Spleen (tissue), 11 donors: ENCODE results near the gene CGNL1. TPM values are rescaled to one million over a fixed set of nuclear protein-coding genes. Genes with fewer than 3 reads are reported as not detected.

Experiments used
- DNase-seq: peaks from one replicate; pipeline ENCODE4 v3.0.0-alpha.2; 2020
- H3K27ac ChIP-seq, 8 donors: fragments of 200-600 bp; sonication (generic) in 7 of 8; 1 replicate in 4 of 8; 2 replicates in 4 of 8; pipeline versions ENCODE4 v1.5.0 to v1.8.0; 2016 to 2021; ENCODE audit warnings: inconsistent platforms in 4 of 8, mild to moderate bottlenecking in 4 of 8, moderate library complexity in 1 of 8
- H3K27me3 ChIP-seq, 7 donors: fragments of 200-600 bp; sonication (generic) in 6 of 7; replicated peaks in 1 of 7; 1 replicate in 4 of 7; 2 replicates in 3 of 7; pipeline versions ENCODE4 v1.5.0 to v1.8.0; 2016 to 2021; ENCODE audit warnings: inconsistent platforms in 3 of 7, mild to moderate bottlenecking in 1 of 7
- H3K36me3 ChIP-seq, 6 donors: fragments of 200-600 bp; sonication (generic) in 5 of 6; 1 replicate in 4 of 6; 2 replicates in 2 of 6; pipeline versions ENCODE4 v1.5.0 to v1.8.0; 2016 to 2021; ENCODE audit warnings: inconsistent platforms in 2 of 6
- H3K4me1 ChIP-seq, 6 donors: fragments of 200-600 bp; sonication (generic) in 5 of 6; 1 replicate in 3 of 6; 2 replicates in 3 of 6; pipeline versions ENCODE4 v1.5.0 to v1.8.0; 2016 to 2021; ENCODE audit warnings: inconsistent platforms in 3 of 6
- H3K4me3 ChIP-seq, 8 donors: fragments of 200-600 bp; sonication (generic) in 7 of 8; 1 replicate in 4 of 8; 2 replicates in 4 of 8; pipeline versions ENCODE4 v1.5.0 to v1.8.0; 2016 to 2021; ENCODE audit warnings: inconsistent platforms in 4 of 8, mild to moderate bottlenecking in 4 of 8, moderate library complexity in 2 of 8
- H3K9me3 ChIP-seq, 8 donors: fragments of 200-600 bp; sonication (generic) in 7 of 8; 1 replicate in 4 of 8; 2 replicates in 4 of 8; pipeline versions ENCODE4 v1.5.0 to v1.8.0; 2016 to 2021; ENCODE audit warnings: inconsistent platforms in 4 of 8
- POLR2A ChIP-seq, 3 donors: fragments of 450-650 bp; IDR thresholded peaks; one replicate each; pipeline ENCODE4 v1.5.1; 2017; ENCODE audit warnings: antibody characterized with exemption in 3 of 3, mild to moderate bottlenecking in 1 of 3
- POLR2AphosphoS5 ChIP-seq, 3 donors: sonication (generic); formaldehyde crosslinking; IDR thresholded peaks; one replicate each; pipeline ENCODE4 v1.5.1; 2017; ENCODE audit warnings: antibody characterized with exemption in 3 of 3
- WGBS, 5 donors: extraction: QIAGEN DNeasy Blood & Tissue Kit in 3 of 5; methylation state at CpG; one replicate each; pipeline versions ENCODE4 v1.1.5 to v1.1.7; 2013 to 2018; 5-methylcytosine and 5-hydroxymethylcytosine counted together
- intact Hi-C: fragments of 100-400 bp; cut with DNase I; formaldehyde crosslinking; loops from one replicate; pipeline ENCODE4 v1.15.0; 2023; ENCODE audit warnings: low total_unique reads
- polyA plus RNA-seq, 3 donors: library from polyadenylated mRNA; stranded (reverse); fragments of 200-250 nt; gene quantifications; one replicate each; pipeline ENCODE4 v1.2.1, GENCODE V29; 2013
- total RNA-seq, 7 donors: library from RNA; depleted of rRNA in 3 of 7; stranded (reverse); fragments of >200 nt in 3 of 7; fragmentation: NEBNext Ultra II Directional in 4 of 7; extraction: Animal tissue kit (Norgen Biotek cat#: 25700) in 4 of 7; gene quantifications; one replicate each; pipeline versions ENCODE4 v1.1.0 to v1.2.1, GENCODE V29; 2016 to 2021
- TF ChIP-seq, protein P1 (sequence below), 11 experiments: fragments of 200-600 bp in 7 of 11; fragments of 450-650 bp in 4 of 11; sonication (generic) in 4 of 11; IDR thresholded peaks in 8 of 11; conservative IDR thresholded peaks in 3 of 11; 1 replicate in 7 of 11; 2 replicates in 4 of 11; pipeline versions ENCODE4 v1.4.0 to v1.8.0; 2016 to 2021; ENCODE audit warnings: antibody characterized with exemption in 11 of 11, inconsistent platforms in 4 of 11, mild to moderate bottlenecking in 1 of 11
- donor health status: healthy with polysubstance abuse.
- donor health status: DM: no; HTN: no; CAD: no; lungs with moderate emphysema.
- donor health status: DM: no; HTN: no; CAD: no.
- donor health status: Bipolar disorder and iron deficiency.
- donor health status: healthy.
- donor health status: DM: no; HTN: no; CAD: no.
- donor health status: DM: yes; HTN: yes; CAD: no.

The CGNL1 gene
- total and polyA plus RNA-seq, 10 donors: 0.07 to 0.73 (median 0.36) TPM

DNA sequence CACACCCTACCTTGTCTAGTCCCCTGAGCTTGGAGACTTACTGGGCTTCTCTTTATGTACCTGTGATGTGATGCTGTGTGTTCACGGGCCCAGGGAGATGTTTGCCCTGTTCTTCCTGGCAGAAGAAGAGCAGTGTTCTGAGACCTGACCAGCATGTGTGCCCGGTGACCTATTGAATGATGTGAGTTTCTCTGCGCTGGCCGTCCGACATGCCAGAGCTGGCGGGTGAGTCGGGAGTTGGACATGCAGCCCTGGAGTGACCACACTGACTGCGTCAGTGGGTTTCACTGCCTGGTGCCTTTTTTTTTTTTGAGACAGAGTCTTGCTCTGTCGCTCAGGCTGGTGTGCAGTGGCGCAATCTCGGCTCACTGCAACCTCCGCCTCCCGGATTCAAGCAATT, 42.3 kb downstream of the CGNL1 start:
- TF ChIP-seq, protein P1, sequence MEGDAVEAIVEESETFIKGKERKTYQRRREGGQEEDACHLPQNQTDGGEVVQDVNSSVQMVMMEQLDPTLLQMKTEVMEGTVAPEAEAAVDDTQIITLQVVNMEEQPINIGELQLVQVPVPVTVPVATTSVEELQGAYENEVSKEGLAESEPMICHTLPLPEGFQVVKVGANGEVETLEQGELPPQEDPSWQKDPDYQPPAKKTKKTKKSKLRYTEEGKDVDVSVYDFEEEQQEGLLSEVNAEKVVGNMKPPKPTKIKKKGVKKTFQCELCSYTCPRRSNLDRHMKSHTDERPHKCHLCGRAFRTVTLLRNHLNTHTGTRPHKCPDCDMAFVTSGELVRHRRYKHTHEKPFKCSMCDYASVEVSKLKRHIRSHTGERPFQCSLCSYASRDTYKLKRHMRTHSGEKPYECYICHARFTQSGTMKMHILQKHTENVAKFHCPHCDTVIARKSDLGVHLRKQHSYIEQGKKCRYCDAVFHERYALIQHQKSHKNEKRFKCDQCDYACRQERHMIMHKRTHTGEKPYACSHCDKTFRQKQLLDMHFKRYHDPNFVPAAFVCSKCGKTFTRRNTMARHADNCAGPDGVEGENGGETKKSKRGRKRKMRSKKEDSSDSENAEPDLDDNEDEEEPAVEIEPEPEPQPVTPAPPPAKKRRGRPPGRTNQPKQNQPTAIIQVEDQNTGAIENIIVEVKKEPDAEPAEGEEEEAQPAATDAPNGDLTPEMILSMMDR (IDR thresholded peaks at IDR 0.05 in 8 of 11, conservative IDR thresholded peaks at IDR 0.05 in 3 of 11): no peak
- TF ChIP-seq POLR2A (IDR thresholded peaks at IDR 0.05) (no peak), POLR2AphosphoS5 (IDR thresholded peaks at IDR 0.05) (no peak)
- H3K27me3 ChIP-seq: no peaks in the 10 kb centered on the region
- H3K4me1 ChIP-seq: no peaks in the 10 kb centered on the region
- no peaks in the 10 kb centered on the region for H3K36me3 ChIP-seq
- no peak overlapping the region for H3K4me3 ChIP-seq
- intact Hi-C loops: no loop called here
- 88 to 93% (median 90%) methylated on average over 8 to 13 of the region's 13 CpGs for WGBS, 5 donors
- H3K9me3 ChIP-seq: no peaks in the 10 kb centered on the region
- no peak for DNase-seq
- no peak overlapping the region for H3K27ac ChIP-seq

DNA sequence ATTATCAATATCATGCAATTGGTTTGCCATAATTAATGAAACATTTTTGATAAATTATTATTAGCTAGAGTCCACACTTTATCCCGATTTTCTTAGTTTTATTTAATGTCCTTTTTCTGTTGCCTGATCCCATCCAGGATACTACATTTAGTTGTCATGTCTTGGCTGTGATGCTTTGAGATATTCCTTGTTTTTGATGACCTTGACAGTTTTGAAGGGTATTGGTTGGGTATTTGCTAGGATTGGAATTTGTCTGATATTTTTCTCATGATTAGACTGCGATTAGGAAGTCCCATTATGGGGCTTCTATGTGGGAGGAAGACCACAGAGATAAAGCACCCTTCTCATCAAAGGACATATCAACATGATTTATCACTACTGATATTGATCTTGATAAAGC, 43.0 kb downstream of the CGNL1 start:
- H3K4me1 ChIP-seq: no peaks in the 10 kb centered on the region
- DNase-seq: no peak
- no peaks in the 10 kb centered on the region for H3K27me3 ChIP-seq
- H3K36me3 ChIP-seq: no peaks in the 10 kb centered on the region
- WGBS, 5 donors: 84 to 94% (median 93%) methylated on average over 2 of the region's 2 CpGs
- intact Hi-C loops: no loop called here
- H3K9me3 ChIP-seq: no peaks in the 10 kb centered on the region
- no peak overlapping the region for H3K27ac ChIP-seq
- no peak overlapping the region for H3K4me3 ChIP-seq
- TF ChIP-seq POLR2AphosphoS5 (IDR thresholded peaks at IDR 0.05): no peak
- TF ChIP-seq, protein P1 (IDR thresholded peaks at IDR 0.05 in 8 of 11, conservative IDR thresholded peaks at IDR 0.05 in 3 of 11): no peak
- TF ChIP-seq POLR2A (IDR thresholded peaks at IDR 0.05): no peak

DNA sequence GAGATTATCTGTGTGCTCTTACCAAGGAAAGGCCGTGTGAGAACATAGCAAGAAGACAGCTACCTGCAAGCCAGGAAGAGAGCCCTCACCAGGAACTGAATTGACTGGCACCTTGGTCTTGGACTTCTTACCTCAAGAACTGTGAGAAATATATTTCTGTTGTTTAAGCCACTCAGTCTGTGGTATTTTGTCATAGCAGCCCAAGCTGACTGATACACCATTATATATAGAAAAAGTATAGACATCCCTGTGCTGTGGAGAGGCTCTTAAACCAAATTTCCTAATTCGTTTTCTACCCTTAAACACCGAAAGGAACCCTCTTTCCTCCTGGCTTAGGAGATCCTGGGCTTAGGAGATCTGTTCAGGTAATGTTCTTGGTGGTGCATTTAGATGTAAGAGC, 44.8 kb downstream of the CGNL1 start:
- TF ChIP-seq POLR2A (IDR thresholded peaks at IDR 0.05) (no peak), POLR2AphosphoS5 (IDR thresholded peaks at IDR 0.05) (no peak)
- TF ChIP-seq, protein P1 (IDR thresholded peaks at IDR 0.05 in 8 of 11, conservative IDR thresholded peaks at IDR 0.05 in 3 of 11): no peak
- 82 to 94% (median 85%) methylated on average over 3 of the region's 3 CpGs for WGBS, 5 donors
- no peaks in the 10 kb centered on the region for H3K27me3 ChIP-seq
- intact Hi-C loops: no loop called here
- no peak for DNase-seq
- no peak overlapping the region for H3K4me3 ChIP-seq
- H3K27ac ChIP-seq: no peak overlapping the region
- no peaks in the 10 kb centered on the region for H3K9me3 ChIP-seq
- H3K36me3 ChIP-seq: no peaks in the 10 kb centered on the region
- no peaks in the 10 kb centered on the region for H3K4me1 ChIP-seq

DNA sequence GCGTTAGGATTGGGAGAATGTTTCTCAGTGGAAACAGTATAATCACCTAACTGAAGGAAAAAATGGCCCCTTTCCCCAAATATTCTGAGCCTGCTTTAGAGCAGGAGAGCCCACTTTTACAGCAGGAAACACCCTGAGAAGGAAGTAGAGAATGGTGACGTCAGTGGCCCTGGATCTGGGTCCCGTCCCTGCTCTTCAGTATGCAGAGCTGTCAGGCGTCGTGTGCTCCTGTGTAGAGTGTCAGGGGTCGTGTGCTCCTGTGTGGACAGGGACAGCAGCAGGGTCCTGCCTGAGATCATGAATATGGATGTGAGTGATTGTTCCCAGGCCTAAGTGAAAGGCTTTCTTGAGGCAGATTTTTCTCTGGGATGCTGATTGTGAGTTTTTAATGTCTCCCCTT, 45.2 kb downstream of the CGNL1 start:
- H3K27me3 ChIP-seq: no peaks in the 10 kb centered on the region
- H3K27ac ChIP-seq: no peak overlapping the region
- H3K9me3 ChIP-seq: no peaks in the 10 kb centered on the region
- no peaks in the 10 kb centered on the region for H3K36me3 ChIP-seq
- DNase-seq: no peak
- intact Hi-C loops: no loop called here
- no peak overlapping the region for H3K4me3 ChIP-seq
- H3K4me1 ChIP-seq: no peaks in the 10 kb centered on the region
- 52 to 66% (median 58%) methylated on average over 6 of the region's 6 CpGs for WGBS, 5 donors
- TF ChIP-seq, protein P1 (IDR thresholded peaks at IDR 0.05 in 8 of 11, conservative IDR thresholded peaks at IDR 0.05 in 3 of 11): no peak
- TF ChIP-seq POLR2A (IDR thresholded peaks at IDR 0.05): no peak
- TF ChIP-seq POLR2AphosphoS5 (IDR thresholded peaks at IDR 0.05): no peak
